ENCODE data around the gene ZDHHC14. TPM values are rescaled to one million over a fixed set of nuclear protein-coding genes. Genes with fewer than 3 reads are reported as not detected.

Gene ZDHHC14
- total and polyA plus RNA-seq, 2 of the 8 experiments (the other 6 are each of a cell fraction or from before 2014, with no cell fraction given): 2.9 to 5.3 TPM

DNA sequence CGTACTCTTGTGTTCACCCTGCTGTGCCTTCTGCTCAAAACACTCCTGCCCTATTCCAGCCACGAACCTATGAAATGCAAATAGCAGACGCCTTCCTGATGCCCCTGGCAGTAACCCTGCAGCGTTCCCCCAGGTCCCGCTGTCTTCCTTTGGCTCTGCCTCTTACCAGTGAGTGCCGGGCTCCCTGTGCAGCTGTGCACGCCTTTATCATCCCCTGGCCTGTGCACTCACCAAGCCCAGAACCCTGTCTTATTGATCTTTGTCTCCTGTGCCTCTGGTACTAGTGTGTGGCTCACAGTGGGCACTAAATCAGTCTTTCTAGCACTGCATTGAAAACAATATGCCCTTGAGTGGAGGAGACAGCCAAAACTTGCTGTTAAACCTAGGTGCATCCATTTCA lies 19.7 kb downstream of the ZDHHC14 start:
- Histone ChIP-seq H4K20me1 (replicated peaks in 1 of 2; ENCODE audit: control insufficient read depth in 1 of 2, insufficient read depth in 2 of 2, low read length in 2 of 2) (no peaks in the 10 kb centered on the region), H2AK5ac (ENCODE audit: low read depth, low read length) (no peak overlapping the region), H3K4me3 (ENCODE audit: extremely low read depth in 1 of 4, insufficient read depth in 2 of 4, low read depth in 3 of 4, low read length in 4 of 4) (no peak overlapping the region), H2BK12ac (ENCODE audit: low read depth, low read length) (no peak overlapping the region), H4K91ac (replicated peaks; ENCODE audit: insufficient read length, low read length) (no peak overlapping the region), H3K56ac (replicated peaks; ENCODE audit: insufficient read length, low read depth, low read length) (no peak overlapping the region), H3K4me1 (replicated peaks in 1 of 4; ENCODE audit: control insufficient read depth in 3 of 4, insufficient read depth in 4 of 4, low read length in 3 of 4) (peaks cover under 1 to 8% (median 4%) of the 10 kb centered on the region in 4 experiments), H3K36me3 (ENCODE audit: control insufficient read depth in 2 of 4, insufficient read depth in 4 of 4, low read length in 3 of 4) (no peaks in the 10 kb centered on the region), H3K79me1 (ENCODE audit: low read depth, low read length) (peaks cover 5% of the 10 kb centered on the region), H3K23ac (ENCODE audit: insufficient read length) (no peak overlapping the region), H2BK5ac (ENCODE audit: low read depth, low read length) (no peak overlapping the region), H2BK20ac (ENCODE audit: low read length) (no peak overlapping the region), H2BK15ac (ENCODE audit: low read length) (no peak overlapping the region), H3K23me2 (ENCODE audit: low read depth, low read length) (no peaks in the 10 kb centered on the region), H2AFZ (ENCODE audit: low read length) (no peak overlapping the region), H3K18ac (ENCODE audit: extremely low read depth, low read length) (no peak overlapping the region), H3K4ac (replicated peaks; ENCODE audit: insufficient read length, low read depth, low read length) (no peak overlapping the region), H3K4me2 (ENCODE audit: insufficient read depth in 1 of 2, low read depth in 2 of 2, low read length in 2 of 2) (no peak overlapping the region), H4K5ac (ENCODE audit: insufficient read length, low read depth, low read length) (no peak overlapping the region), H3K14ac (ENCODE audit: insufficient read length) (no peak overlapping the region), H3K79me2 (ENCODE audit: control insufficient read depth in 1 of 2, insufficient read depth in 2 of 2, low read length in 2 of 2) (no peaks in the 10 kb centered on the region), H3K27me3 (replicated peaks in 1 of 4; ENCODE audit: control insufficient read depth in 3 of 4, extremely low read depth in 1 of 4, insufficient read depth in 3 of 4, low read length in 3 of 4) (peaks cover 0 to 2% (median 0%) of the 10 kb centered on the region in 4 experiments; a peak in 1 of 7 replicates), H2BK120ac (replicated peaks; ENCODE audit: low read depth, low read length) (no peak overlapping the region), H3K9ac (replicated peaks in 1 of 4; ENCODE audit: extremely low read depth in 1 of 4, low read depth in 3 of 4, low read length in 3 of 4) (no peak overlapping the region), H3K9me3 (ENCODE audit: insufficient read depth in 2 of 2, low read depth in 1 of 2, low read length in 1 of 2) (no peaks in the 10 kb centered on the region; a peak in 1 of 4 replicates), H4K8ac (ENCODE audit: extremely low read depth, insufficient read depth, low read length) (no peak overlapping the region), H3K27ac (ENCODE audit: low read depth, low read length) (no peak overlapping the region)
- ChIA-PET CTCF (ENCODE audit: partially characterized antibody) (interaction anchor here (1.0 to 1.1 kb wide), 2 partner anchors 9 to 30 kb away, joined by 3 to 5 read pairs; no protein-coding TSS in a partner anchor), POLR2A (ENCODE audit: partially characterized antibody) (no interaction called here)
- WGBS, 2 experiments (ENCODE audit: extremely low coverage in 1 of 2, insufficient coverage in 1 of 2, insufficient read length in 1 of 2, insufficient replicate concordance in 2 of 2, low coverage in 1 of 2, low lambda C conversion rate in 2 of 2, missing lambda C conversion rate in 1 of 2): 91% methylated on average over 7 of the region's 7 CpGs; no CpG with 5 or more reads in 1 of the 2 experiments
- no peak for FAIRE-seq
- TF ChIP-seq FOSL1 (IDR thresholded peaks at IDR 0.05; ENCODE audit: insufficient read depth, low read depth, low read length) (no peak), CEBPB (IDR thresholded peaks at IDR 0.05; ENCODE audit: low read depth, low read length) (no peak), SIRT6 (IDR thresholded peaks at IDR 0.05; ENCODE audit: low read length) (no peak), CBX8 (IDR thresholded peaks at IDR 0.05; ENCODE audit: borderline replicate concordance, low read depth, low read length) (no peak)
- TF ChIP-seq, protein P1, sequence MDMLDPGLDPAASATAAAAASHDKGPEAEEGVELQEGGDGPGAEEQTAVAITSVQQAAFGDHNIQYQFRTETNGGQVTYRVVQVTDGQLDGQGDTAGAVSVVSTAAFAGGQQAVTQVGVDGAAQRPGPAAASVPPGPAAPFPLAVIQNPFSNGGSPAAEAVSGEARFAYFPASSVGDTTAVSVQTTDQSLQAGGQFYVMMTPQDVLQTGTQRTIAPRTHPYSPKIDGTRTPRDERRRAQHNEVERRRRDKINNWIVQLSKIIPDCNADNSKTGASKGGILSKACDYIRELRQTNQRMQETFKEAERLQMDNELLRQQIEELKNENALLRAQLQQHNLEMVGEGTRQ (IDR thresholded peaks at IDR 0.05; ENCODE audit: low read length): no peak
- DNase-seq (ENCODE audit: low read depth in 1 of 2, low spot score in 2 of 2): no peak
